HT1080 (cell line): ENCODE data around the gene KRTAP6-3. TPM values are rescaled to one million over a fixed set of nuclear protein-coding genes. Genes with fewer than 3 reads are reported as not detected.

Experiments
- DNase-seq: peaks from one replicate; pipeline ENCODE4 v3.0.0-alpha.2; 2015; ENCODE audit warnings: low read depth
- polyA plus RNA-seq, 2 experiments: library from polyadenylated mRNA; depleted of rRNA; stranded (reverse); fragments of >200 nt; gene quantifications; 2 replicates each; pipeline ENCODE4 v1.2.3, GENCODE V29; 2015
- total RNA-seq: library from RNA; depleted of rRNA; stranded (reverse); fragments of >200 nt; shearing (Covaris generic); gene quantifications from 2 replicates; pipeline ENCODE4 v1.2.3, GENCODE V29; 2014; rRNA removed

KRTAP6-3 gene, protein sequence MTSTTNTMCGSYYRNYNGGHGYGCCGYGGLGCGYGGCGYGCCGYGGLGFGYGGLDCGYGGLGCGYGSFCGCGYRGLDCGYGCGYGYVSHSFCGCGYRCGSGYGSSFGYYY
- total RNA-seq: not detected in 2 replicates
- not detected in 2 replicates for polyA plus RNA-seq (2015; cell fraction: cytosol; rRNA removed)
- not detected in 2 replicates for polyA plus RNA-seq (2015; cell fraction: nucleus; rRNA removed)

DNA sequence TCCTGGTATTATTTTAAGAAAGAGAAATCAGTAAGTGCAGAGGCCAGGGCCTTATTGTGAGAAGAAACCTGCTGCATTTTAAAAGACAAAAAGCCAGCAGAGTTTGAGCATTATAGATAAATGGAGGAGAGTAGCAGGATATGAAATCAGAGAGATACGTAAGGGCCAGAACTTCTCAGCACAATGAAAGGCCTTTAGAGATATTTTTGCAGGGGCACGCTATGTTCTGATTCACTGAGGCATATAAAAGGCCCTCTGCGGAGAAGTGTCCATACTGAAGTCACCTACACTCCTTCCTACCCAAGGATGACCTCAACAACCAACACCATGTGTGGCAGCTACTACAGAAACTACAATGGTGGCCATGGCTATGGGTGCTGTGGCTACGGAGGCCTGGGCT lies at the start of gene KRTAP6-3:
KRTAP6-3 (plus strand) TSS at position 301 of the 400 bp plus-strand sequence; CDS start at position 307, 6 bp downstream.
- DNase-seq: no peak

DNA sequence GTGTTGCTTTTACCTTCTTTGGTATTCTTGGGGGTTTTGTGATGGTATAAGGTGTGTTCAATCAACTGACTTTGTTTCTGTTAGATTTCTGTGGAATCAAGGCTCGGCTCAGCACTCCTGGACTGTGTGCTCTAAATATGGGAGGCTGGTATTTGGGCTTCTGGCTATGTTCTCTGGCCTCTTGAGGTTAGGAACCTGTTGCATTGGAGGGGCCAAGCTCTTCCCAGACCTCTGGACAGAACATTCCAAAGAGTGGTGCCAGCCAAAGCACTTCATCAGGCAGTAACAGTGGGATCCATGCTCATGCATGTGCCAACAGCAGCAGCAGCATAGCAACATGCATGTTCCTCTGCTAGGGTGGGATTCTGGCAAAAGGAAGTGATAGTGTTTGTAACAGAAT lies 39.5 kb upstream of the KRTAP6-3 start:
- no peak for DNase-seq

DNA sequence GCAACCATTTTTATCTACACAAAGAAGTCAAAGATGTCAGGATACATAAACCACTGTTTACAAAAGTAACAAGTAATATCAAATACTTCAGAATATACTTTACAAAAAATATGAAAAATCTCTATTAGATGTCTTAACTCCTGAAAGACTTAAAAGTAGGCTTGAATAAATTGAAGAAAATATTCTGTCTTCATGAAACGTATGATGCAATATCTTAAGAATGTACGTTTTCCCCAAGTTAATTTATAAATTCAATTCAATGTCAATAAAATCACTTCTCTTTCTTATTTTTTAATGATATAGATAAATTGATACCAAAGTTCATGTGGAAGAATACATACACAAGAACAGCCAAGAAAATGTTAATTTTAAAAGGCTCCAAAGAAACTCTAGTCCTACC lies 37.1 kb upstream of the KRTAP6-3 start:
- DNase-seq: no peak

DNA sequence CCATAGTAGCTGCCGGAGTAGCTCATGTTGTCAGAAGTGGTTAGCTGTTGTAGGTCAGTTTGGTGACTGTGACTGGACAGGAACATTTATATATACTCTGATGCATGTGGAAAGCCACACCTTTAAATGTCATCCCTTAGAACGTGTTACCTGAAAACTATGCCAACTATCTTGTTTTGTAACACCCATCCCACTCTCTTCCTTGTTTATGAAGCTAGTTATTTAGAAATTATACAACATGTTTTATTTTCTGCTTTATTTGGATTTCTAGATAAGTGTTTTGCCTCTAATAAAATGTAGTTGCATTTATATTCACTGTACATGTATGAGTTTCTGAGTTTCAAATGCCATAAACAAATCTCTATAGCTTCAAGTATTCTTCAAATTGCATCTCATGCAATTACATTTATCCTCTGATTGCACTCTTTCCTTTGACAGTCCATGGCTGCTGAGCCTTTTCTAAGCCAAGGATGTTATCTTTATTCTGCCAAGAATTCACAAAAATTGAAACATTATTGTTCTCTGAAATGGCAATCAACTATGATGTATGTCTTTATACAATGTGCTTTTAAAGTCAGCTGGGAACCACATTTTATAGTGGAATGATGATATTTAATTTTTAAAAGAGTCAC lies 30.9 kb upstream of the KRTAP6-3 start, which contains the start of gene KRTAP19-7:
KRTAP19-7 (minus strand) TSS at position 51 of the 632 bp plus-strand sequence; CDS start at position 26, 25 bp downstream.
- no peak for DNase-seq

DNA sequence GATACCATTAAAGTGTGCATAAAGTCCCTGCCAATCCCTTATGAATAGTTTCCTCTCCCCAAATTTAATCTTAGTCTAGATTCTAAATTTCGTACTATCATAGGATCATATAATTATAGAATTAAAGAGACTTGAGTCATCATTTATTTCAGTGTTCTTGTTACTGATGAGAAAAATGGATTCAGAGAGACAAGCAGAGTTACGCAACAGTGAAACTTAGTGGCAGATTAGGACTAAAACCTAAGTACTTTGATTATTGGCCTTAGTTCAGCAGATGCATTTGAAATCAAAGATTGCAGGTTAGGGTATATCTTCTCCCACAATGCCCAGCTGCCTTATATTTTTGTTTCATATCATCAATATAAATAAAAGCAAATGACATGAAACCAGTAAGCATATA lies 30.3 kb upstream of the KRTAP6-3 start:
- DNase-seq: no peak

DNA sequence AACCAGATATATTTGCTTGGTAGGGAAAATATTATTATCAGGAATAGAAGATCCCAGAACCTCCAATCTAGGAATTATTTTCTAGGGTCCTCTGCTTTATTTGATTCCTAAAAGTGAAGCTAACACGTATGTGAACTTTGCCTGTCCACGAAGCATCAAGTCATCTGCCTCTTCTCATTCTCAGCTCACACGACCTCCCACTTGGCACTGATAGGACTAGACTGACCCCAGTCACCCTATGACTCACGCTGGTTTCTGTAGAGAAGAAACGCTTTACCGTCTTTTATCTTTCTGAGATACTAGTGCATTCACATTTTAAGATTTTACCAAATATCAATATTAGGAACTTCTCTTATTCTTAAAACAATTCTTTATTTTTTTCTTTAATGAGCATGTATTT lies 29.2 kb upstream of the KRTAP6-3 start:
- no peak for DNase-seq

GRCh38 chr21:30563630-30564029 lies 28.6 kb upstream of the KRTAP6-3 start:
- no peak for DNase-seq

- no peak for DNase-seq
These were observed 24.6 kb upstream of the KRTAP6-3 start for GRCh38 chr21:30567617-30568016.

GRCh38 chr21:30577766-30578165 lies 14.5 kb upstream of the KRTAP6-3 start:
- DNase-seq: peak; percentile 5

DNA sequence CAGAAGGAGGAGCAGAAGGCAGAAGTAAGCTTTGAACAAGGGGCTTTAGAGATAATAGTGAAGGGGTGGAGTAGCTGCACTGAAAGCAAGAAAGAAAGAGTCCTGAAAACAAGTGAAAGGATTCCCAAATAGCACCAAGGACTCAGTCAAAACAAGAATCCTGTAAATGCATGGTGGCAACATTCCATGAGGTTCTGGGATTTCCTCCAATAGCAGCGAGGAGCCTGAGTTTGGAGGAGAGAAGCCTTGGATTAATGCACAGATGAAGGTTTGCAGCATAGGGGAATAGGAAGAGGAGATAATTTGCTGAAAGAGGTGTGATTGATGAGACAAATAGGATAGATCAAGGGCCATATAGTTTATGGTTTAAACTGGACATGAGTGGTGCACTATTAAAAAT lies 12.9 kb upstream of the KRTAP6-3 start:
- DNase-seq: no peak

DNA sequence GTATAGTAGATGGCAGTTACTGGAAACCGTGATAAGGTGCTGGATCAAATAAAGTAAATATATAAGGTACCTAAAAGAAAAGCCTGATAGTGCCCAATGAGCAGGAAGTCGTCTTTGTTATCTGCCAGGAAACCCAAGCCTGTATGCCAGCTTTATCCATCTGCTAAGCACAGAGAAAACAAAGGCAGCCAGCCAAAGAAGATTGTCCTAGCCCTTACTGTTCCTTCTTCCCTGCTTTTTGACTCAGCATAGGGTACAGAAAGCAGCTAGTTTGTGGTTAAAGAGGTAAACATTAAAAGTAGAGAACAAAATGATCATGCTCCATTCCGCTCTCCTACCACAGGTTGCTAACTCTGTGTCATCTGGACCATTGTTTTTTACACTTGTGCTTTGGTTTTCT lies 12.1 kb upstream of the KRTAP6-3 start:
- no peak for DNase-seq

DNA sequence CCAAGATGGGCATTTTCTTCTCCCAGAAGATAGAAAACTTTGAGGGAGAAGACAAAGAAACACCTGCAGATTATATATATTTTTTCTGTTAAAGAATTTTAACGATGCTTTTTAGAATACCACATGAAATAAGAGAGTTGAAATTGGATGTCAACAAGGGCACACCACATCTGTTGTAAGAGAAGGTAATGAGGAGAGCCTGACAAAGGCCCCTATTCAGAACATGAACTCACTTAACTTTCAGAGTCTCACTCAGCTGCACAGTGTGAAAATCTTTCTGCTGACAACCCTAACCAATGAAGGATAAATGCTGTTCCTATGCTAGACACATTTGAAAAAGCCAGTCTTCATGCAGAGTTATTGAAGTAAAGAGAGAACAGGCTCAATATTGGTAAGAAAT lies 9.4 kb upstream of the KRTAP6-3 start:
- DNase-seq: no peak

DNA sequence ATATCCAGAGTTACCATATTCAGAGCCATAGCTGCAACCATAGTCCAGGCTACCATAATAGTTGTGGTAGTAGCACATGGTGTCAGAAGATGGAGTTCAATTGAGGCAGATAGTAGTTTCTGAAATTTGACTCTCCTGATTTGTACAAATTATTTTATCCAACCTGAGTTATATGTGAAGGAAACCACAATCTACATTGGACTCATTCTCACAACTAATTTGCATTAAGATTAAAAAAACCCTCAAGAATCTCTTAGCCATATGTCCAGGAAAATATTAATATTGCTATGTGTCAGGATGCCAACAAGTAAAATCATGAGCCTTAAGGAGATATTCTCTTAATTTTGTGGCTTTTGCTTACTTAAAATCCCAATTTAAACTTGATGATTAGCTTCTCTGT lies 1.9 kb upstream of the KRTAP6-3 start, which contains the start of gene KRTAP22-2:
KRTAP22-2 (minus strand) TSS at position 101 of the 400 bp plus-strand sequence.
- DNase-seq: no peak

DNA sequence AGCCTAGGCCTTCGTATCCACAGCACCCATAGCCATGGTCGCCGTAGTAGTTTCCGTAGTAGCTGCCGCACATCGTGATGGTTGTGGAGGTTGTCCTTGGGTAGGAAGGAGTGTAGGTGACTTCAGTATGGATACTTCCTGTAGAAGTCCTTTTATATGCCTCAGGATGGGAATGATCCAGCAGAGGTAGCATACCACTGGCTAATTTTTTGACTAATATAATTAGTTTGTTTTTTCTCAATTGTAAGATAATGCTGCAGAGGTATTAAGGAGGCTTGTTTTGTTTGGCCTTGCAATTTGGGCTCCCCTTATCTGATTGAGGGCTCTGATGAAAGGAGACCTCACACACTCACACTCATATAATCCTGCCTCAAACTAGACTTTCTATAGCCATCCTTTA lies 6.6 kb downstream of the KRTAP6-3 start, which contains the start of gene KRTAP6-2:
KRTAP6-2 (minus strand) TSS at position 101 of the 400 bp plus-strand sequence; CDS start at position 73, 28 bp downstream.
- DNase-seq: no peak

- DNase-seq: no peak
These were observed 8.5 kb downstream of the KRTAP6-3 start, which contains the start of gene KRTAP22-1 for GRCh38 chr21:30600787-30601186. Gene KRTAP22-1 (plus strand): TSS chr21:30601087.

GRCh38 chr21:30605968-30606367 lies 13.7 kb downstream of the KRTAP6-3 start:
- peak; percentile 43 for DNase-seq

DNA sequence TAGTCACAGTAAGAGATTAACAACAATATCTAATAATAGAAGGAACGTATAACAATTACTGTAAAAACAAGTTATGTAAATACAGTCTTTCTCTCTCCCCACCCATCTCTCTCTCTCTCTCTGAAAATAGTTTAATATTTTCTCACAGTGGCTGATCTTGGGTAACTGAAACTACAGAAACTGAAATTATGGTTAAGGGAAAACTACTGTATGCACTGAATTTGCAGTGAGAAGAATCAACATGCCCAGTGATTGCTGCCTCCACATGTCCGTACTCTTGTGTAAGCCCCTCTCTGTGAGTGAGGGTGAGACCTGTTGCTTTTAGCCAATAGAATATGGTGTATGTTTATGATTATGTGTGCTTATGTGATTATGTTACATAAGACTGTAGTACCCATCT lies 19.9 kb downstream of the KRTAP6-3 start:
- DNase-seq: no peak

DNA sequence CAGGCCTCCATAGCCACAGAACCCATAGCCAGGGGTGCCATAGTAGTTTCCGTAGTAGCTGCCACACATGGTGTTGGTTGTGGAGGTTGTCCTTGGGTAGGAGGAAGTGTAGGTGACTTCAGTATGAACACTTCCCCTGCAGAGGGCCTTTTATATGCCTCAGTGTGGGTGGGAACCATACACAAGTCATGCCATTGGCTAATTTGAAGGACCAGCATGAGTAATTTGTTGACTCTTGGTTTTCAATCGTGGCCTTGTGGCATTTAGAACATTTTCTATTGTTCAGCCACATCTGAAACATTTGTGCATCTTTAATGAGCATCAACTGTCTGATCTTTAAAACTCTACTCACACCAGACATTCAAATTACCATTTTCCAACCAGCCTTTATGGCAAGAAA lies 21.6 kb downstream of the KRTAP6-3 start, which contains the start of gene KRTAP6-1:
KRTAP6-1 (minus strand) TSS at position 95 of the 400 bp plus-strand sequence; CDS start at position 69, 26 bp downstream.
- peak; percentile 11 for DNase-seq

DNA sequence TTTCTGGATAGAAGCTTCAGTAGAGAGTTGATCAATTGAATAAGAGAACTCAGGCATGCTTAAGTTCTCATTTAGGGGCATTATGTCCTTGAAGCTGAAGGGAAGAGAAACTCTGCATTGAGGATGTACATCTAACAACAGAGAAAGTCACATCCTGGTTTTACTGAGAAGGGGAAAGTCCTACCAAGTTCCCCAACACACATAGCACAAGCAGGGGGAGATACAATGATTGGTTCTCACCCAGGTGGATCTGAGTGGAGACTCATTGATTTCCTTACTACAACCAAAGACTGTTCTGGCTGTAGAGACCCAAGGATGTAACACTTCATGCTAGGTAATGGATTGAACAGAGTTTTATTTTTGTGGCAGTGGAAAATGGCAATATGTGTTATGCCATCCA lies 23.0 kb downstream of the KRTAP6-3 start:
- no peak for DNase-seq

- no peak for DNase-seq
These were observed 23.9 kb downstream of the KRTAP6-3 start, which contains the start of gene KRTAP20-1 for GRCh38 chr21:30616125-30616524. Gene KRTAP20-1 (plus strand): TSS chr21:30616425. CDS start chr21:30616455, 30 bp downstream.

DNA sequence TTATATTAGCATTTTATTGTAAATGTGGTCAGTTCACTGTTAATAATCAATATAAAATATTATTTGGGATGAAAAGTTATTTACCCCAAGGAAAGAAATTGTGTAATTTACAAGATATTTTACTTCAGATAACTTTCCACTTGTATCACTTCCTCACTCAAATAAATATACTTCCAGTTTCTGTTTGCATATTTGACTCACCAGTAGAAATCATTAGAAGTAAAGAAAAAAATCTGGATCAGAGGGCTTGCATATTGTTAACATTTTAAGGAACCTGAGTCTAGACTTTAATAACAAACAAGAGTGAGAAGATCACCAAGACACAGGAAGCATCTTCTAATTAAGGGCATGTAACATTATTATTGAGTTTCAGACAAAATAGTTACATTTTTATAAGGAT lies 27.8 kb downstream of the KRTAP6-3 start:
- DNase-seq: no peak

DNA sequence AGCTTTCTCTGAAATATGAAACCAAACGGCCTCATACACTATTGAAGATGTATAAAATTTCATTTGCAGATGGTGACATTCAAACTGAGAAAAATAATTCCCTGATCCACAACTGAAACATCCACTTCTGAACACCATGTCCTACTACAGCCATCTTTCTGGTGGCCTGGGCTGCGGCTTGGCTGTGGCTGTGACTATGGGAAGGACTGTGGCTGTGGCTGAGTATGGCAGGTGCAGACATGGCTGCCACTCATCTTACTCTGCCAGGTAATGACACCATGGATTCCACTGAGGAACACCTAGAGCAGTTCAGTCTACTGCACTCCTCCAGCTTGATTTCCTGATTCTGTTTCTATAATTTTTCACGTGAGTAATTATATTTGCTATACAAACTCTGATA lies 28.3 kb downstream of the KRTAP6-3 start, which contains the start of gene KRTAP20-4:
KRTAP20-4 (plus strand) TSS at position 106 of the 400 bp plus-strand sequence.
- DNase-seq: no peak
